Stimulated activated CD8-positive, alpha-beta memory T cell treated with anti-CD3 and anti-CD28 coated beads, Interleukin-15, amount 100 ng/mL, for 1 hour (primary cell): ENCODE data around the gene NQO1.

Experiments
- DNase-seq: peaks from one replicate; pipeline ENCODE4 v3.0.0-alpha.2; 2020; ENCODE audit warnings: low read depth

NQO1 gene

GRCh38 chr16:69706256-69706974, 19.9 kb downstream of the NQO1 start:
- DNase-seq: no peak

- no peak for DNase-seq
These were observed 22.7 kb downstream of the NQO1 start for GRCh38 chr16:69703638-69704037.

- no peak for DNase-seq
These were observed 24.5 kb downstream of the NQO1 start for GRCh38 chr16:69701866-69702265.

DNA sequence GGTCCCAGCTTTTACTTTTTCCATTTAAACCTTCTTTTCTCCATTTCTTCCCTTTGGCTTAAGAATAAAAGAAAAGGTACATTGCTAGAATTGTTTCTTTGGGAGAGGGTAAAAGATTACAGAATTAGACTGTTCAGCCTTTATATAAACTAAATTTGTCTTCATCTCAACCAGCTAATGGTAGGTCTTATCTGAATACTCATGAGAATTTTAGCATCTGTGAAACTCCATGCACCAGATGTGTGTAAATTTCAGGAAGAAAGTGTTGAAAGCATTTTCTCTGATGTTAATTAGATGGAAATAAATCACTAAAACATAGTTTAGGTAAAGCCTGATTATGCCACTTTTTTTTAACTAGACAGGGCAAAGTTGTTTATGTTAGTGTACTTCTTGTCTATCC, 24.9 kb downstream of the NQO1 start:
- no peak for DNase-seq

DNA sequence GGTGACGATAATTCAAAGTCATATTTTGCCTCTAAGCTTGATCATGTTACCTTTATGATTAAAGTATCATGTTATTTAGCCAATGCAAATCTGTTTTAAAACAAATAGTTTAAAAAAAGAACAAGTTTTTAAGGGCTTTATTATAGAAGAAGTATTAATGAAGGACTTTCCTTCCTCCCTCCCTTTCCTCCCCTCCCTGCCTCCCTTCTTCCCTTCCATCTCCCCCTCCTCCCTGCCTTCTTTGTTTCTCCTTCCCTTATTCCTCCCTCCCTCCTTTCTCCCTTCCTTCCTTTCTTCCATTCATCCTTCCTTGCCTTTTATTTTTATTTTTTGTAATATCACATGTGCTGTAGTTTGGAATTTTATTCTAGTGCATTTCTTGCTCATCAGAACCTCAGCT, 26.4 kb downstream of the NQO1 start:
- DNase-seq: no peak

DNA sequence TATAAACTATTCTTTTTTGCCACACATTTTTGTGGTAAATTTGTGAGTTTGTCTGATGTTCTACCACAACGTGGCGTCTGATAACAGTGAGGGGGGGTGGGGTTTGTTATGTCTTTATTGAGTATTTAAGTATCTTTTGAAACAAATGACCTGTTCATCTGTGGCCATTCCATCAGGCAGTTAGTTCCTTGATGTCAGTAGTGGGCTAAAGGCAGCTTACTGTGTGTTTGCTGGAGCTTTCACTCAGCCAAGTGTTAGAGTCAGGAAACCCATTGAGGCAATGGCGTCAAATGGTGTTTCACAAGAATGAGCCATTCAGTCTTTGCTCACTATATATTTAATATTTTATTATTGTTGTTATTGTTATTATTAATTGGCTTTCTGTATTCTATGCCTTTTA, 28.0 kb downstream of the NQO1 start:
- no peak for DNase-seq

DNA sequence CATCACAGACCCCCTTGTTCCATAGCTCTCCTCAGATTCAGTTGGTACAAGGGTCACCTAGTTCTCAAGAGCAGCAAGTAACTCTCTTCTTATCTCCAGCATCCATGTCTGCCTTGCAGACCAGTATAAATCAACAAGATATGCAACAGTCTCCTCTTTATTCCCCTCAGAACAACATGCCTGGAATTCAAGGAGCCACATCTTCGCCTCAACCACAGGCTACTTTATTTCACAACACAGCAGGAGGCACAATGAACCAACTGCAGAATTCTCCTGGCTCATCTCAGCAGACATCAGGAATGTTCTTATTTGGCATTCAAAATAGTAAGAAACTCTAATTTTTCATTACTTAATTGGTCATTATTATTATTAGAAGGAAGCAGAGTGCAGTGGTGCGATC, 32.4 kb downstream of the NQO1 start:
- DNase-seq: no peak

- DNase-seq: no peak
These were observed 34.1 kb downstream of the NQO1 start for GRCh38 chr16:69691980-69692911.

DNA sequence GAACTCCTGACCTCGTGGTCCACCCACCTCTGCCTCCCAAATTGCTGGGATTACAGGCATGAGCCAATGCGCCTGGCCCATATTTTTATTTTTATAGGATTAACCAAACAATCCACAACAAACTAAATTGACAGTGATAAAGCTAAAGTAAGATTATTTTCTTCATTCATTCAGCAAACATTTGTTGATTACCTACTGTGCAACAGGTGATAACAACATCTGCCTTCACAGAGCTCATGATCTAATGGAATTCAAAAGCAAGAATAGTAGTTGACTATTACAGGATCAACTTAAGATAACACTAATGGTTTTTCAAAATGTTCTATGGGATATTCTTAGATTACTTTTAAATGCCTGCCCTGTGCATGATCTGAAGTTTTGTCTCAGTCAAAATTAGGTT, 37.8 kb downstream of the NQO1 start:
- no peak for DNase-seq

- no peak for DNase-seq
These were observed 46.0 kb downstream of the NQO1 start for GRCh38 chr16:69680358-69680757.

GRCh38 chr16:69672998-69673713, 53.2 kb downstream of the NQO1 start:
- no peak for DNase-seq

DNA sequence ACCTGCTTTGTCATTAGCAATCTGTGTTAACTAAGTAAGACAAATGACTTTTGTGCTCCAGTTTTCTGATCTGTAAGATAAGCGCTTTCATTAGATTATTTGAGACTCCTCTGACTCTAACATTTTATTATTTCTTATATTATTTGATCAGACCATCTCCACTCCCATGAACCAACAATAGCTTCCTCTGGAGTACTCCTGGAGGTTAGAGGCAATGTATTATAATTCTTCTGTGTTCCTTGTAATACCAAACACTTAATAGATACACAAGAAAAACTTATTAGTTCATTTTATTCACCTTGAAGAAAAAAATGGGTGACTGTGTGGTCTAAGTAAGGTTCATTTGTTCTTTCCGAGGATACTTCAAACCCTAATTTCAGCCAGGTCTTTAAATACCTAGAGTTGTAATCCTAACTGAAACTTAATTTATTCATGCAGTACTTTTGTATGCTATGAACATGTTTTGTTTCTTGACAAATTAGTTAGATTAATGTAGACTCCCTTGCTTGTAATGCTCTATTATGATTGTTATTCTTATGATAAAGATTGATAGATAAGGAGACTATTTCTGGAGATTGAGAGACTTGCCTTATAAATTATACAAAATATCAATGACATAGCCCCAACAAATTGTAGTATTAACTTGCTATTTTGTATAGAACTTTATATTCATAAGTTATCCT, 53.9 kb downstream of the NQO1 start:
- DNase-seq: no peak

DNA sequence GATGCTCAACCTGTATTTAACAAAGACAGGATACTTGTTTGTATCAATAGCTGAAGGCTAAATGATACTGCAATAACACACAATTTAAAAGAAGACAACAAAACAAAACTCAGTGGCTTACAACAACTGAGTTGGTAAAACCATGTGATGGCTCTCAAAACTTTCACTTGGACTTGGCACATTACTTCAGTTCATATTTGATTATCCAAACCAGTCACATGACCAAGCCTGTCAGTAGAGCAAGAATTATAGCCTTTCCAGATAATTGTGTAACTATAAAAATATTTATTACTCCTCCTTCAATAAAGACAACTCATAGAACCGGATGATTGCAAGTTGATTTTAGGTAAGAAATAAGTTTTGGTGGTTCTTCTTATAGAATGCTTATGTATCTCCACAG, 56.8 kb downstream of the NQO1 start:
- DNase-seq: no peak

DNA sequence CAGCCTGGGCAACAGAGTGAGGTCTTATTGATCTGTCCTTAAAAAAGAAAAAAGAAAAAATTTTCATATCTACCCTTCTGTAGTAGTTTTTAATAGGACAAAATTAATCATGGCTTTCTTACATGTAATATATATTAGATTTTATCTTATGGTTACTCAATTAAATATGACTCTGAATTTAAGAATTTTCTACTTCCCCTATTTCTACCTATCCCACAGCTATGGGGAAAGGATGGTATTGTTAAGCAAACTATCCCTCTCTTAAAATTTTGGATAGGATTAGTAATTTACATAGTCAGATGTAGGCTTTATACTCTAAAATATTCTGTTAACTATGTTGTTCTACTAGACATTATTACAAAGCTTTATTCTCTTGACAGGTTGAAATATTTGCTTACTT, 62.5 kb downstream of the NQO1 start:
- no peak for DNase-seq

DNA sequence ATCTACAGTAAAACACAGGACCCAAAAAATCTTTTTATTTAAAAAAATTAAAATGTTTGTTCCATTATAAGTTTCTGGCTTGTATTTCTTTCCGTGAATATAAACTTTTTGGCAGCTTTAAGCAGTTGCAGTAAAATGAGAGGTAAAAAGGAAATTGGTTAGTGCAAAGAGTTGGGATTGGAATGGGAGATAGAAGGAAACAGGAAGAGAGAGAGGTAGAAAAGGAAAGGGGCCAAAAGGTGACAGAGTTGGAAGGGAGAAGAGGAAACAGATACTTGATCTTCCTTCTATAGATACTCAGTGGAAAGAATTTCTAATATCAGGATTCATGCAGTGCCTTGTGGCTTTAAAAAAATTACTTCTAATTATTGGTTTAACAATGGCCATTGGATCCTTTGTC, 63.5 kb downstream of the NQO1 start:
- no peak for DNase-seq

- no peak for DNase-seq
These were observed 66.2 kb downstream of the NQO1 start for GRCh38 chr16:69660166-69660565.
